ENCODE measurements around the gene PSME1. TPM values are rescaled to one million over a fixed set of nuclear protein-coding genes. Genes with fewer than 3 reads are reported as not detected.

The PSME1 gene
- total and polyA plus RNA-seq, 2 experiments from 2014 or later: 61.1 to 215 TPM

DNA sequence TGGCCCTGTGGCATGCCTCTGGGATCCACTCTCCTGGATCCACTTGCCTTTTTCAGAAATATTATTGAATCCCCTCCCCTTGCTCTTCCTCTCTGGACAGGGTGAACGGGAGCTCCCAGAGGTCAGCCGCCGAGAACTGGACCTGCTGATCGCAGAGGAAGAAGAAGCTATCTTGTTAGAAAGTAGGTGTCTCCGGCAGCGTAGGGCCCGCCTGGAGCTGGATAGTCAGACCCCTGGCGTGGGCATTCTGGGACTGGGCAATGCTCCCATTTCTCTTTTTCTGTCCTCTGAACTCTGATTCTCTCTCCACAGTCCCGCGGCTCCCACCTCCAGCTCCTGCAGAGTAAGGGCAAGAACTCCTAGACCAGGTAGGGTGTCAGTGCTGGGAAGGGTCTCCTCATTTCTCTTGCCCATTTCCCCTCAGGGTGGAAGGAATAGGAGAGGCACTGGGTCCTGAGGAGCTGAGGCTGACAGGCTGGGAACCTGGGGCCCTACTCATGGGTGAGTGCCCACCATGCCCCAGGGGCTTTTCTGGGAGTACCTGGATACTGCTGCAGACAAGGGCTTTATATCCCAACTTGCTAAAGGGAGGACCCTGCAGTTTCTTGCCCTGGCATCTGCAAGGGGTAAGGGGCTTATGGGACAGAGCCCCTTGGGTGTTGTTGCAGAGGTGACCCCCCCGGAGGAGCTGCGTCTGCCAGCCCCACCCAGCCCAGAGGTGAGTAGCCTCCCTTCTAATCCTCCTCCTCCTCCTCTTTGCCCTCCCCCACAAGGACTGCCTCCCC lies 41.2 kb downstream of the PSME1 start (continued):
- TF ChIP-seq, protein P1, sequence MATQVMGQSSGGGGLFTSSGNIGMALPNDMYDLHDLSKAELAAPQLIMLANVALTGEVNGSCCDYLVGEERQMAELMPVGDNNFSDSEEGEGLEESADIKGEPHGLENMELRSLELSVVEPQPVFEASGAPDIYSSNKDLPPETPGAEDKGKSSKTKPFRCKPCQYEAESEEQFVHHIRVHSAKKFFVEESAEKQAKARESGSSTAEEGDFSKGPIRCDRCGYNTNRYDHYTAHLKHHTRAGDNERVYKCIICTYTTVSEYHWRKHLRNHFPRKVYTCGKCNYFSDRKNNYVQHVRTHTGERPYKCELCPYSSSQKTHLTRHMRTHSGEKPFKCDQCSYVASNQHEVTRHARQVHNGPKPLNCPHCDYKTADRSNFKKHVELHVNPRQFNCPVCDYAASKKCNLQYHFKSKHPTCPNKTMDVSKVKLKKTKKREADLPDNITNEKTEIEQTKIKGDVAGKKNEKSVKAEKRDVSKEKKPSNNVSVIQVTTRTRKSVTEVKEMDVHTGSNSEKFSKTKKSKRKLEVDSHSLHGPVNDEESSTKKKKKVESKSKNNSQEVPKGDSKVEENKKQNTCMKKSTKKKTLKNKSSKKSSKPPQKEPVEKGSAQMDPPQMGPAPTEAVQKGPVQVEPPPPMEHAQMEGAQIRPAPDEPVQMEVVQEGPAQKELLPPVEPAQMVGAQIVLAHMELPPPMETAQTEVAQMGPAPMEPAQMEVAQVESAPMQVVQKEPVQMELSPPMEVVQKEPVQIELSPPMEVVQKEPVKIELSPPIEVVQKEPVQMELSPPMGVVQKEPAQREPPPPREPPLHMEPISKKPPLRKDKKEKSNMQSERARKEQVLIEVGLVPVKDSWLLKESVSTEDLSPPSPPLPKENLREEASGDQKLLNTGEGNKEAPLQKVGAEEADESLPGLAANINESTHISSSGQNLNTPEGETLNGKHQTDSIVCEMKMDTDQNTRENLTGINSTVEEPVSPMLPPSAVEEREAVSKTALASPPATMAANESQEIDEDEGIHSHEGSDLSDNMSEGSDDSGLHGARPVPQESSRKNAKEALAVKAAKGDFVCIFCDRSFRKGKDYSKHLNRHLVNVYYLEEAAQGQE (IDR thresholded peaks at IDR 0.05; ENCODE audit: unreplicated experiment): no peak
- no peak for TF ChIP-seq NANOG (IDR thresholded peaks at IDR 0.05; ENCODE audit: borderline replicate concordance)
- no peak for TF ChIP-seq POLR2AphosphoS5 (IDR thresholded peaks at IDR 0.05; ENCODE audit: low read depth)
- no peak for TF ChIP-seq EZH2phosphoT487 (IDR thresholded peaks at IDR 0.05; ENCODE audit: unreplicated experiment)
- TF ChIP-seq ETS1 (IDR thresholded peaks at IDR 0.05): no peak
- no peak for TF ChIP-seq EZH2 (IDR thresholded peaks at IDR 0.05; ENCODE audit: low read depth, unreplicated experiment)
- TF ChIP-seq STAT1 (IDR thresholded peaks at IDR 0.05; ENCODE audit: unreplicated experiment): no peak

- Histone ChIP-seq H3F3A (replicated peaks; ENCODE audit: low read depth) (no peaks in the 10 kb centered on the region), H3K79me2 (replicated peaks; ENCODE audit: insufficient read depth) (no peaks in the 10 kb centered on the region), H4K20me1 (replicated peaks; ENCODE audit: insufficient read depth) (no peaks in the 10 kb centered on the region; the same call in 1 of the 2 replicates), H3K4me2 (no peak overlapping the region), H3K4me3 (no peak overlapping the region), H3K9me2 (ENCODE audit: insufficient read depth) (no peaks in the 10 kb centered on the region), H2AFZ (no peak overlapping the region), H3K27ac (ENCODE audit: low read depth) (no peak overlapping the region), H3K36me3 (ENCODE audit: insufficient read depth) (no peaks in the 10 kb centered on the region; the same call in 1 of the 2 replicates), H3K4me1 (ENCODE audit: insufficient read depth) (no peaks in the 10 kb centered on the region), H3K27me3 (ENCODE audit: insufficient read depth) (no peaks in the 10 kb centered on the region)
- peaks cover 27% of the 10 kb centered on the region for H3K27me3 Mint-ChIP-seq (ENCODE audit: insufficient read depth, low read depth, poor library complexity)
- 0 out of 3 replicates have a peak, but pooled peaks cover 2% of the 10 kb centered on the region for H3K4me1 Mint-ChIP-seq
- no peak overlapping the region for H3K4me3 Mint-ChIP-seq
- no peak overlapping the region for H3K27ac Mint-ChIP-seq
- H3K9me3 Mint-ChIP-seq: peaks cover 3% of the 10 kb centered on the region; the same call in 1 of the 3 replicates
- ATAC-seq (no peak), DNase-seq (ENCODE audit: low spot score) (no peak)
- peaks cover 59% of the 10 kb centered on the region for H3K36me3 Mint-ChIP-seq (ENCODE audit: low read depth)
- TF ChIP-seq ETS1 (IDR thresholded peaks at IDR 0.05) (no peak), JUNB (IDR thresholded peaks at IDR 0.05; ENCODE audit: unreplicated experiment) (no peak), STAT1 (IDR thresholded peaks at IDR 0.05; ENCODE audit: unreplicated experiment) (no peak), EZH2 (IDR thresholded peaks at IDR 0.05; ENCODE audit: low read depth, unreplicated experiment) (no peak), ZNF331 (CRISPR knock-in tag; IDR thresholded peaks at IDR 0.05; ENCODE audit: low read depth) (no peak), NANOG (IDR thresholded peaks at IDR 0.05; ENCODE audit: borderline replicate concordance) (no peak), ZNF114 (CRISPR knock-in tag; IDR thresholded peaks at IDR 0.05) (no peak), POLR2AphosphoS5 (IDR thresholded peaks at IDR 0.05; ENCODE audit: low read depth) (no peak), EZH2phosphoT487 (IDR thresholded peaks at IDR 0.05; ENCODE audit: unreplicated experiment) (no peak)
- TF ChIP-seq, protein P2, sequence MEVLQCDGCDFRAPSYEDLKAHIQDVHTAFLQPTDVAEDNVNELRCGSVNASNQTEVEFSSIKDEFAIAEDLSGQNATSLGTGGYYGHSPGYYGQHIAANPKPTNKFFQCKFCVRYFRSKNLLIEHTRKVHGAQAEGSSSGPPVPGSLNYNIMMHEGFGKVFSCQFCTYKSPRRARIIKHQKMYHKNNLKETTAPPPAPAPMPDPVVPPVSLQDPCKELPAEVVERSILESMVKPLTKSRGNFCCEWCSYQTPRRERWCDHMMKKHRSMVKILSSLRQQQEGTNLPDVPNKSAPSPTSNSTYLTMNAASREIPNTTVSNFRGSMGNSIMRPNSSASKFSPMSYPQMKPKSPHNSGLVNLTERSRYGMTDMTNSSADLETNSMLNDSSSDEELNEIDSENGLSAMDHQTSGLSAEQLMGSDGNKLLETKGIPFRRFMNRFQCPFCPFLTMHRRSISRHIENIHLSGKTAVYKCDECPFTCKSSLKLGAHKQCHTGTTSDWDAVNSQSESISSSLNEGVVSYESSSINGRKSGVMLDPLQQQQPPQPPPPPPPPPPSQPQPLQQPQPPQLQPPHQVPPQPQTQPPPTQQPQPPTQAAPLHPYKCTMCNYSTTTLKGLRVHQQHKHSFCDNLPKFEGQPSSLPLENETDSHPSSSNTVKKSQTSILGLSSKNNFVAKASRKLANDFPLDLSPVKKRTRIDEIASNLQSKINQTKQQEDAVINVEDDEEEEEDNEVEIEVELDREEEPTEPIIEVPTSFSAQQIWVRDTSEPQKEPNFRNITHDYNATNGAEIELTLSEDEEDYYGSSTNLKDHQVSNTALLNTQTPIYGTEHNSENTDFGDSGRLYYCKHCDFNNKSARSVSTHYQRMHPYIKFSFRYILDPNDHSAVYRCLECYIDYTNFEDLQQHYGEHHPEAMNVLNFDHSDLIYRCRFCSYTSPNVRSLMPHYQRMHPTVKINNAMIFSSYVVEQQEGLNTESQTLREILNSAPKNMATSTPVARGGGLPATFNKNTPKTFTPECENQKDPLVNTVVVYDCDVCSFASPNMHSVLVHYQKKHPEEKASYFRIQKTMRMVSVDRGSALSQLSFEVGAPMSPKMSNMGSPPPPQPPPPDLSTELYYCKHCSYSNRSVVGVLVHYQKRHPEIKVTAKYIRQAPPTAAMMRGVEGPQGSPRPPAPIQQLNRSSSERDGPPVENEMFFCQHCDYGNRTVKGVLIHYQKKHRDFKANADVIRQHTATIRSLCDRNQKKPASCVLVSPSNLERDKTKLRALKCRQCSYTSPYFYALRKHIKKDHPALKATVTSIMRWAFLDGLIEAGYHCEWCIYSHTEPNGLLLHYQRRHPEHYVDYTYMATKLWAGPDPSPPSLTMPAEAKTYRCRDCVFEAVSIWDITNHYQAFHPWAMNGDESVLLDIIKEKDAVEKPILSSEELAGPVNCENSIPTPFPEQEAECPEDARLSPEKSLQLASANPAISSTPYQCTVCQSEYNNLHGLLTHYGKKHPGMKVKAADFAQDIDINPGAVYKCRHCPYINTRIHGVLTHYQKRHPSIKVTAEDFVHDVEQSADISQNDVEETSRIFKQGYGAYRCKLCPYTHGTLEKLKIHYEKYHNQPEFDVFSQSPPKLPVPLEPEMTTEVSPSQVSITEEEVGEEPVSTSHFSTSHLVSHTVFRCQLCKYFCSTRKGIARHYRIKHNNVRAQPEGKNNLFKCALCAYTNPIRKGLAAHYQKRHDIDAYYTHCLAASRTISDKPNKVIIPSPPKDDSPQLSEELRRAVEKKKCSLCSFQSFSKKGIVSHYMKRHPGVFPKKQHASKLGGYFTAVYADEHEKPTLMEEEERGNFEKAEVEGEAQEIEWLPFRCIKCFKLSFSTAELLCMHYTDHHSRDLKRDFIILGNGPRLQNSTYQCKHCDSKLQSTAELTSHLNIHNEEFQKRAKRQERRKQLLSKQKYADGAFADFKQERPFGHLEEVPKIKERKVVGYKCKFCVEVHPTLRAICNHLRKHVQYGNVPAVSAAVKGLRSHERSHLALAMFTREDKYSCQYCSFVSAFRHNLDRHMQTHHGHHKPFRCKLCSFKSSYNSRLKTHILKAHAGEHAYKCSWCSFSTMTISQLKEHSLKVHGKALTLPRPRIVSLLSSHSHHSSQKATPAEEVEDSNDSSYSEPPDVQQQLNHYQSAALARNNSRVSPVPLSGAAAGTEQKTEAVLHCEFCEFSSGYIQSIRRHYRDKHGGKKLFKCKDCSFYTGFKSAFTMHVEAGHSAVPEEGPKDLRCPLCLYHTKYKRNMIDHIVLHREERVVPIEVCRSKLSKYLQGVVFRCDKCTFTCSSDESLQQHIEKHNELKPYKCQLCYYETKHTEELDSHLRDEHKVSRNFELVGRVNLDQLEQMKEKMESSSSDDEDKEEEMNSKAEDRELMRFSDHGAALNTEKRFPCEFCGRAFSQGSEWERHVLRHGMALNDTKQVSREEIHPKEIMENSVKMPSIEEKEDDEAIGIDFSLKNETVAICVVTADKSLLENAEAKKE (CRISPR knock-in tag; IDR thresholded peaks at IDR 0.05): no peak
Measured at GRCh38 chr14:24177891-24178290, 41.9 kb downstream of the PSME1 start.
